ENCODE measurements around the gene JOSD1. TPM values are rescaled to one million over a fixed set of nuclear protein-coding genes. Genes with fewer than 3 reads are reported as not detected.
A peak's percentile ranks its signal among the peaks of the same experiment; 100 is the strongest.

Gene JOSD1
- total and polyA plus RNA-seq, 9 of the 15 experiments (the other 6 are each of a cell fraction or from before 2014, with no cell fraction given) = 8.9 to 39.1 (median 30.4) TPM

DNA sequence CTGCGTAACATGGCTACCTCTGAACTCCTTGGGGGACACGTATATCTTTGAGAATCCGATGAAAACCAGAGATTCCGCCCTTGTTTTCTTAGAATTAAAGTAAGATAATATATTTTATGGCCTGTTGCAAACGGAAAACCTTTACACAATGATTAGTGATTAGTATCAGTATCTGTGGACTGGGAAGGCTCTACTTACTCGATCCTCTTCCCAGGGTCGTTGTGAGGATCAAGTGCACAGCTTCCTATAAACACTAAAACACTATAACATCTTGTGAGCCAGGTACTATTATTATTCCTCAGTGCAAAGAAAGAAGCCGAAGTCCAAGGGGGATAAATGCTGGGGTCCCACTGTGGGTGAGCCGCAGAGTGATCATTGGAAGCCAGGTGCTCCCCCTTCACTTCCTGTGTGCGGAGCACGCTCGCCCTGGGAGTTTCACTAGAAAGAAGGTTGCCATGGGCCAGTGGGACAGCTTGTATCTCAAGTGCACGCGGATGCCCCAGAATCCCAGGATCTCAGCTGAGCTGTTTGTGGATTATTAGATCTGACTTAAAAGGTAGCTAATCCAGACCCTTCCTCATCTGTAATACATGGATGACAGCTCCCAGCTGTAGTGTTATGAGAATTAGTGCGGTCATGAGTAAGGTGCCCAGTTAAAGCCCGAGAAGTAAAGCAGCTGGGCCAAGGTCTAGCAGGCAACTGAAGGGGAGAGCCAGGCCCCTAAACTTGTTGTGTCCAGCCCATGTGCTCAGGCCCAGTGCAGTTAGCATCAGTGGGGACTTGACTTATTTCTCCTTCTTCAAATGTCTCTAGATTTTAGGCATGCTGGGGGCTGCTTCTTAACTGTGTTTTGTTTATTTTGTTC is 43.5 kb downstream of the JOSD1 start:
- Histone ChIP-seq H3K4me3 (peak overlapping the region; percentile 77), H2AFZ (ENCODE audit: low read depth, low read length) (peak overlapping the region; percentile 96), H3K9me3 (replicated peaks; ENCODE audit: control insufficient read depth, insufficient read depth, low read depth, low read length) (no peaks in the 10 kb centered on the region), H3K4me1 (replicated peaks in 1 of 2; ENCODE audit: control insufficient read depth in 2 of 2, insufficient read depth in 2 of 2, low read length in 2 of 2) (peaks cover 9 to 10% of the 10 kb centered on the region in 2 experiments; a peak in 4 of 5 replicates), H3K4me2 (ENCODE audit: insufficient read depth, low read length) (peak overlapping the region; percentile 86), H3K27ac (ENCODE audit: extremely low read depth, low read depth, low read length) (peak overlapping the region; percentile 98), H3K79me2 (ENCODE audit: control insufficient read depth, insufficient read depth, low read length) (peaks cover 15% of the 10 kb centered on the region; the same call in 2 of the 3 replicates), H3K9me1 (ENCODE audit: control insufficient read depth, insufficient read depth, low read length) (no peaks in the 10 kb centered on the region), H3K36me3 (ENCODE audit: control insufficient read depth, insufficient read depth, low read length) (no peaks in the 10 kb centered on the region), H3K9ac (ENCODE audit: insufficient read depth in 1 of 2, low read depth in 2 of 2, low read length in 2 of 2) (peak overlapping the region; percentile 96 to 98), H4K20me1 (replicated peaks; ENCODE audit: control insufficient read depth, insufficient read depth, low read length) (no peaks in the 10 kb centered on the region), H3K27me3 (ENCODE audit: control insufficient read depth in 2 of 2, insufficient read depth in 2 of 2, low read length in 2 of 2) (no peaks in the 10 kb centered on the region)
- FAIRE-seq (peak; percentile 26), DNase-seq (ENCODE audit: extremely low read depth in 1 of 4, low spot score in 3 of 4) (peak in 2 of 4 experiments; percentile 17 to 52), ATAC-seq (peak; percentile 67)
- 2% methylated on average over 16 of the region's 16 CpGs for WGBS (ENCODE audit: insufficient coverage, low coverage, missing lambda C conversion rate)
- in situ Hi-C loops (cut with MboI) (no loop called here), intact Hi-C loops (cut with micrococcal nuclease) (no loop called here)
- no TSS peak for BruUV-seq (replicated peaks)
- CTCF ChIA-PET (ENCODE audit: low intra/inter-chr PET ratio) = interaction anchor here (0.6 kb wide), 1 partner anchor 1225 kb away, joined by 3 read pairs; no protein-coding TSS in a partner anchor
- POLR2A ChIA-PET = interaction anchor here (0.8 to 1.1 kb wide), 3 partner anchors 10 to 50 kb away, joined by 3 read pairs; no protein-coding TSS in a partner anchor
- TF ChIP-seq ZFX (CRISPR knock-in tag; IDR thresholded peaks at IDR 0.05) (no peak; the same call in 1 of the 2 replicates), FOXA3 (CRISPR knock-in tag; conservative IDR thresholded peaks at IDR 0.05 in 1 of 2, IDR thresholded peaks at IDR 0.05 in 1 of 2) (no peak), MTA1 (IDR thresholded peaks at IDR 0.05; ENCODE audit: borderline replicate concordance) (no peak), U2AF2 (optimal IDR thresholded peaks at IDR 0.05; ENCODE audit: low read depth, low read length) (no peak), NR1H2 (CRISPR knock-in tag; IDR thresholded peaks at IDR 0.05) (no peak), COPS2 (conservative IDR thresholded peaks at IDR 0.05) (no peak), NFRKB (IDR thresholded peaks at IDR 0.05; ENCODE audit: low read depth) (no peak), MYC (IDR thresholded peaks at IDR 0.05; ENCODE audit: low read depth, low read length) (peak; percentile 9; the same call in 1 of the 2 replicates), MYC (CRISPR knock-in tag; IDR thresholded peaks at IDR 0.05; ENCODE audit: borderline replicate concordance, low read depth) (no peak), ETV1 (tag; conservative IDR thresholded peaks at IDR 0.05; ENCODE audit: low read depth) (peak; percentile 31; the same call in 1 of the 2 replicates), SMAD4 (CRISPR knock-in tag; conservative IDR thresholded peaks at IDR 0.05) (no peak), TARDBP (IDR thresholded peaks at IDR 0.05) (no peak), MNT (conservative IDR thresholded peaks at IDR 0.05) (peak in 1 of 2 experiments; percentile 12; a peak in 1 of 4 replicates), EP400 (IDR thresholded peaks at IDR 0.05) (0 out of 2 replicates have a peak, but pooled peaks have one; percentile 22), ZNF696 (CRISPR knock-in tag; conservative IDR thresholded peaks at IDR 0.05) (no peak), ETV5 (CRISPR knock-in tag; IDR thresholded peaks at IDR 0.05; ENCODE audit: low read depth) (0 out of 2 replicates have a peak, but pooled peaks have one; percentile 21), THRAP3 (IDR thresholded peaks at IDR 0.05; ENCODE audit: borderline replicate concordance) (no peak)
- TF ChIP-seq, protein P1, sequence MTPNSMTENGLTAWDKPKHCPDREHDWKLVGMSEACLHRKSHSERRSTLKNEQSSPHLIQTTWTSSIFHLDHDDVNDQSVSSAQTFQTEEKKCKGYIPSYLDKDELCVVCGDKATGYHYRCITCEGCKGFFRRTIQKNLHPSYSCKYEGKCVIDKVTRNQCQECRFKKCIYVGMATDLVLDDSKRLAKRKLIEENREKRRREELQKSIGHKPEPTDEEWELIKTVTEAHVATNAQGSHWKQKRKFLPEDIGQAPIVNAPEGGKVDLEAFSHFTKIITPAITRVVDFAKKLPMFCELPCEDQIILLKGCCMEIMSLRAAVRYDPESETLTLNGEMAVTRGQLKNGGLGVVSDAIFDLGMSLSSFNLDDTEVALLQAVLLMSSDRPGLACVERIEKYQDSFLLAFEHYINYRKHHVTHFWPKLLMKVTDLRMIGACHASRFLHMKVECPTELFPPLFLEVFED (CRISPR knock-in tag; conservative IDR thresholded peaks at IDR 0.05) = no peak
- TF ChIP-seq, protein P2, sequence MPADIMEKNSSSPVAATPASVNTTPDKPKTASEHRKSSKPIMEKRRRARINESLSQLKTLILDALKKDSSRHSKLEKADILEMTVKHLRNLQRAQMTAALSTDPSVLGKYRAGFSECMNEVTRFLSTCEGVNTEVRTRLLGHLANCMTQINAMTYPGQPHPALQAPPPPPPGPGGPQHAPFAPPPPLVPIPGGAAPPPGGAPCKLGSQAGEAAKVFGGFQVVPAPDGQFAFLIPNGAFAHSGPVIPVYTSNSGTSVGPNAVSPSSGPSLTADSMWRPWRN (IDR thresholded peaks at IDR 0.05; ENCODE audit: low read depth) = no peak

Data from K562 (cell line).